Non-pigmented ciliary epithelial cell (primary cell): ENCODE data around the gene SLC2A13.
A peak's percentile ranks its signal among the peaks of the same experiment; 100 is the strongest.
"Not testable (repeated sequence)": the region's sequence is repeated elsewhere in the genome, so short reads cannot be mapped to it uniquely, and the experiment has no call there.

Source experiments
- DNase-seq: peaks from one replicate; pipeline ENCODE4 v3.0.0-alpha.2; 2010; ENCODE audit warnings: low read depth

SLC2A13 gene

GRCh38 chr12:40034712-40035111, 71.2 kb downstream of the SLC2A13 start:
- DNase-seq = no peak

DNA sequence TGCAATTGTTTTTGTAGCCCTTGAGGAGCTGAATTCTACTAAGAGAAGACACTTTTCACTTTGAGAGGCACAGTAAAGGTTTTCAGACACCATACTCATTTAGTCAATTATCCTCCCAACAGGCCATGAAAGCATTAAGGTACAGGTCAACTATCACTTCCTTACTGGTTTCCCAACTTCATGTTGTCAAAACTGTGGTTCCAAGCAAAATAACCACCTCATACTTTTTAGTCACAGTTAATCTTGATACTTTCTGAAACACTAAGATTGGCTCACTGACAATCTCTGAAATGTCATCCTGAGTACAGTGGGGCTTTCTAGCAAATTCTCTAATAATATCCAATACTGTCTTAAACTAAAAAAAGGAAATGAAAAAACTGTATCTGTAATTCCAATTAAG, 71.7 kb downstream of the SLC2A13 start:
- DNase-seq = no peak

DNA sequence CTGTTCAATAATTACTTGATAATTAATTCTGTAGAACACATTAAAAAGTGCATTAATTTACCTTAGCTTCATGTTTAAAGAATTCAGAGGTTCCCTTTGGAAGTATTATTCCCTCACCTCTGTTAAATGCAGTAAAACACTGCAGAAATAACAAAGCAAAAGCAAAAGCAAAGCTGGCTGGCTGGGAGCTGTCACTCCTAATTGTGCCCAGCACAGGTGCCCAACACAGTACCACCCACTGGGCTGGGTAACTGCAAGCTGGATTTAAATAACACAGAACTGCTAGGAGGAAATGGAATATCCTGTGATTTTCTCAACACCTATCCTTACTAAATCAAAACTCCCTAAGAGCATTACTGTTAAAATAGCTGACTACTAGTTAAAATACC, 72.6 kb downstream of the SLC2A13 start:
- no peak for DNase-seq

- DNase-seq = no peak
These were observed 73.2 kb downstream of the SLC2A13 start for GRCh38 chr12:40032433-40033241.

DNA sequence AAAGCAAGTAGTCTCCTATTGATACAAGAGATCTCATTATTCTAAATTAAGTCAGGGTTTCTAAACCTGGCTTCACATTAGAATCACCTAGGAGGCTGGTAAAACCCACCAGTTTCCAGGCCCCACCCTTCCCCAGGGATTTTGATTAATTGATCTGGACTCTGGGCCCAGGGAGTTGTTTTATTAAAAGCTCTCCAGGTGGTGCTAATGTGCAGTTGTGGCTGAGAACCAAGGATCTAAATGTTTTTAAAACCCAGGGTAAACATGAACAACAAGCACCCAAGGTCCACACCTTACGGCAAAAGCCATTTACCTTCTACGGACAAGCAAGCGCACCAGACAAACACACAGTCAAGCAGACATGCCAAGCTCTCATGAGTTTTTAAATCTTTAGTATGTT, 73.9 kb downstream of the SLC2A13 start:
- DNase-seq = no peak

DNA sequence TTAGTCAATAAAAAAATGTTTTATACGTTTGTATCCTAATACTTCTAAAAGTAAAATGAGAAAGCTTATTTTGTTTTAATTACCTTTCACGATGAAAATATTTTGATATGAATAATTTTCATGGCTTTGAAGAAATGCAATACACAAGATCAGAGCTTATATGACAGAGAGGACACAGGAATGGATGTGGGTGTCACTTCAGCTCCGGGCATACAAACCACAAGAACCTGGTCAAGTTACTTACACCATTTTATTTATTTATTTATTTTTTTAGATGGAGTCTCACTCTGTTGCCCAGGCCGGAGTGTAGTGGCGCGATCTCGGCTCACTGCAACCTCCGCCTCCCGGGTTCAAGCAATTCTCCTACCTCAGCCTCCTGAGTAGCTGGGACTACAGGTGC, 74.9 kb downstream of the SLC2A13 start:
- not testable (repeated sequence) for DNase-seq

GRCh38 chr12:40028296-40028695, 77.6 kb downstream of the SLC2A13 start:
- no peak for DNase-seq

- no peak for DNase-seq
These were observed 83.0 kb downstream of the SLC2A13 start for GRCh38 chr12:40022850-40023249.

GRCh38 chr12:40020261-40020691, 85.6 kb downstream of the SLC2A13 start:
- no peak for DNase-seq

GRCh38 chr12:40017488-40017887, 88.4 kb downstream of the SLC2A13 start:
- DNase-seq = no peak

DNA sequence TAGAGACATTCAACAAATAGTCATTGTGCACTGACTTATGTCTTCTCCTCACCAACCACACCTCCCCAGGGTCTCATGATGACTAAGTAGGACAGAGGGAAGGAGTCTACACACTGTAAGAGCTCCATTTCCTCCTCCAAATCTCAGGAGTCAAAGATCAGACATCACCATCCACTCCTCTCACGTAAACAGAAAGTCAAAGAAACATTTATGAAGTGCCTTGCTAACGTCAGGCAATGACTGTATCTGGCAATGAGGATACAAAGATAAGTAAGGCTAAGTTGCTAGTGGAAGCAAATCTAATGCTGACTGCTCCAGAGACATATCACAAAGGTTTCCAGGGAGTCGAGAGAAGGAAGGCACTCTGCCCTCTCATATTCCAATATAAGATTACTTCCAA, 88.9 kb downstream of the SLC2A13 start:
- no peak for DNase-seq

- no peak for DNase-seq
These were observed 90.0 kb downstream of the SLC2A13 start for GRCh38 chr12:40015881-40016280.

- DNase-seq = no peak
These were observed 90.5 kb downstream of the SLC2A13 start for GRCh38 chr12:40015345-40015744.

- no peak for DNase-seq
These were observed 92.0 kb downstream of the SLC2A13 start for GRCh38 chr12:40013847-40014246.

DNA sequence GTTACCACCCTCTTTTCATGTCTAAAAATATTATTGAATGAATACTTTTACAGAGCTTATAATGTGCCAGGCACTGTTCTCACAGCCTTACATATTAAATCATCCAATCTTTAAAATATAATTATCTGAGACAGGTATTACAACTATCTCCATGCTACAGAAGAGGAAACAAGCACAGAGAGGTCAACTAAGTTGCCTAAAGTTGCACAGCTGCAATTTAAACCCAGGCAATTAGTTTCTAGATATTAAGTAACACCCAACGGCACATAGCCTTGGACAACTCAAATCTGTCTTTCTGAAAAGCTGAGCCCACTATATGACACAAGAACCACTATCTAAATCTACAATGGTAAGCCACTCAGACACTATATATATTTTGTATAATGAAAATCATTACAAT, 92.6 kb downstream of the SLC2A13 start:
- no peak for DNase-seq

GRCh38 chr12:40012711-40013110, 93.2 kb downstream of the SLC2A13 start:
- DNase-seq = no peak

- DNase-seq = no peak
These were observed 94.1 kb downstream of the SLC2A13 start for GRCh38 chr12:40011775-40012129.

DNA sequence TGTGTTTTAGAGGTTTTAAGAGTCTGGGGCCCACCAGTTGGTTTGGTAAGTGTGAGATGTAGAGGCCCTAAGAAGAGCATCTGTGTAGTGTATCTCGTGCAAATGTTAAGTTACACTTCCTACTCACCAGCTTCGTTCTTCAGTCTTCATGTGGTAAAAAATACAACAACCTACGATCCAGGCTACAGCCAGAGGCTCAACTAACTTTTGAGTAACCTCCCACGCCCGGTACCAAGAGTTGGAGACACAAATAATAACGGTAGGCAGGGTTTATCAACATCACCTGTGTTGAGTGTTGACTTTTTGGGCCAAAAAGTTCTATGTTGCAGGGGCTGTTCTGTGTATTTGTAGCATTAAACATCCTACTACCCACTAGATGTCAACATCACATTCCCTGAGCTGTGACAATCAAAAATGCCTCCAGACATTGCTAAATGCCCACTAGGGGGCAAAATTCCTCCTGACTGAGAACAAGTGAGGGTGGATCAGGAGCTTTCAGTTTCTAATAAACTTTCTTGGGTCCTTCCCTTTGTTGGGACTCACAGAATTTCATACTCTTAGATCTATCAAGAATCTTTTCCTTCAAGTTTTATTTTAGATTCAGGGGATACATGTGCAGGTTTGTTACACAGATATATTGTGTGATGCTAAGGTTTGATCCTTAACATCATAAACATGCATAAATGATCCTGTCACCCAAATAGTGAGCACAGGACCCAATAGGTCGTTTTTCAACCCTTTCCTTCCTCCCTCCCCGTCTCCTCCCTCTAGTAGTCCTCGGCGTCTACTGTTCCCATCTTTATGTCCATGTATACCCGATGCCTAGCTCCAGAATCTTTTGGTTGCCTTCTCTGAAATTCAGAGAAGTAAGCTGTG, 94.7 kb downstream of the SLC2A13 start:
- DNase-seq = peak; percentile 26

DNA sequence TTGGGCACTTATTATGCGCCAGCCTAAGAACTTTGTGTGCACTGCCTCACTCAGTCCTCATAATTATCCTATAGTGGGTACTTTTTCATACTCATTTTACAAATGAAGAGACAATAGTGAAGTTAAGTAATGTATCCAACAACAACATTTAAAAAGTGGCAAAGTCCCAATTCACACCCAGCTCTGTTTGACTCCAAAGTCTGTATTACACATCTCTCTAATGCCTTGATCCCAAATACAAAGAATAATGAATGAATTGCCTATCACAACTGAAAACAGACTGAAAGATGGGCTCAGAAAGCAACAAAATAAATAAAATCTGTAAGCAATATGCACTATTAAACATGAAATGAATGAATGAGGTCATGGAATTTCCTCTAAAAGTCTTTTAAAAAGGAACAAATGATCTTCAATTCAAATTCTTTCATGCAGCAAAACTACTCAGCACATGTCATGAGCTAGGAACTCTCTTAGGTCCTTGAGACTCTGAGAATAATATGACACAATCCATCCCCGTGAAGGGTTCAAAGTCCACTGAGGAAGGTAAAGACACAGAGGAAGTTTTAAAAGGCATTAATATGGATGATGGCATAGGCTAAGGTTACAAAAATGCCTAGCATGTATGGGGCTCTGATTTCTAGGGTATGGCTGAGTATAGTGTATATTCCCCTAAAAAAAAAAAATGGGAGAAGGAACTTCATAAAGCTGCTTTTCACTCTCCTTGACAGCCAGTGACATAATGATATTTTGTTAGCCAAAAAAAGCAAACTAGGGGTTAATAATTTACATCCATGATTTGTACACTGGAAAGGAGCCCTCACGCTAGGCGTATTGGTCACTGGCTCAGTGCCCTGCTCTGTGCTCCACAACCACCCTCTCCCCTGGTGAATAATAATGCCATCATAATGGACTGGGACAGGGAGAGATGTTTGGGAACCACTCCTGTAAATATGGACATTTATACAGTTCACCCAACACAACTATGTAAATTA, 103.4 kb downstream of the SLC2A13 start:
- no peak for DNase-seq

GRCh38 chr12:40001406-40001805, 104.5 kb downstream of the SLC2A13 start:
- DNase-seq = no peak

GRCh38 chr12:40000884-40001283, 105.0 kb downstream of the SLC2A13 start:
- DNase-seq = no peak

DNA sequence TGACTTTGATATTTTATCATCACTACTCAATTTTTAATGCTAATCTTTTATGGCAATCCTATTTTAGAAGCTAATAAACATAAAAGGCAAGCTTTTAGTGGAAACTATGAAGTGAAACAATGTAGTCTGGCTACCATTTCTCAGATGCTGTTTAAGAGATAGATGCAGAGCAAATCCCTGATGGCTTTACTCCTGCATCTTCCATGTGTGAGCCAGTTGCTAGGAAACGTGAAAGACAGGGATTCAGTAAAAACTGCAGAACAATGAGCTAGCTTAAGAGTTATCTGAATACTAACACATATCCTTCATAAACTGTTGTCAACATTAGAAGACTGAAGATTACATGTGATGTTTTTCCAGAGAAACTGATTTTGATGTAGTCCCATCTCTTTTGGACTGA, 112.6 kb downstream of the SLC2A13 start:
- no peak for DNase-seq
